ENCODE measurements around the gene KSR1.

- TF ChIP-seq CTCF (IDR thresholded peaks at IDR 0.05), result no peak
- no peak for TF ChIP-seq ZFX (IDR thresholded peaks at IDR 0.05; ENCODE audit: borderline replicate concordance)
Observed at GRCh38 chr17:27568811-27569210, 112.6 kb downstream of the KSR1 start.

Measured in 22Rv1 (cell line).